HG02885 (cell line): ENCODE results near the gene GAREM1.
"Not testable (repeated sequence)": the region's sequence is repeated elsewhere in the genome, so short reads cannot be mapped to it uniquely, and the experiment has no call there.

Source experiments
- ATAC-seq: cut with Tn5 transposase; IDR thresholded peaks from one replicate; pipeline ENCODE4 v1.9.1; 2021; ENCODE audit warnings: mild to moderate bottlenecking; ENCODE audit not compliant: unreplicated experiment, poor library complexity

GAREM1 gene

GRCh38 chr18:32373505-32373904, 97.2 kb downstream of the GAREM1 start:
- no peak for ATAC-seq

GRCh38 chr18:32372381-32373061, 98.2 kb downstream of the GAREM1 start:
- no peak for ATAC-seq

DNA sequence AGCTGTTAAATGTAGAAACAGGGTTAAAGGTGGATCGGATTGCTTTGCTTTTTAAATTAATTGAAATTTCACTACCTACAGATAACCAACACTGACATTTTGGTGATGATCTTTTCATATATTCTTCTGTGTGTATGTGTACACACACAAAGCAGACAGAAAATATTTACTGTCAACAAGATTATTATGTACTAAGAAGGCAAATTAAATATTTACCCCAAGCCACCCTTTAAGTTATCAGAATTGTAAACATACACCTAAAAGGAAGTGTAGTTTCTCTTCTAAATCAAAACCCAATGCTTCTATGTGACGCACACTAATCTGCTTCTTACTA, 98.7 kb downstream of the GAREM1 start:
- ATAC-seq, result no peak

DNA sequence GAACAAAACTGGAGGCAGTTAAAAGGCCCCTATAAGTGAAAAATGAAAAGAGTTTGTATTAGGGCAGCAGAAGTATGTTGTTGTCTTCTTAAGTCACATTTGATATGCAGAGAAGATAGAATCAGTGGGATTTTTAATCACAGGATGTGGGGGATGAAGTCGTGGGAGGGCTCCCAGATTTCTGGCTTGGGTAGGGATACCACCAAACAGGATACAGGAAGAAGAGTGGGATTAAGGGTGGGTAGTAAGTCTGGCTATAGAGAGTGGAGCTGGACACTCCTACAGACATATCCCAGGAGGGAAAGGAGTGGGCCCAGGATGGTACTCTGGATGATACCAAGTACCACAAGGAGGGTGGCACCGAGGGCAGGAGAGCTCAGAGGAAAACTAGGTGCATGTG, 99.3 kb downstream of the GAREM1 start:
- no peak for ATAC-seq

- no peak for ATAC-seq
Measured at GRCh38 chr18:32368991-32369390, 101.7 kb downstream of the GAREM1 start.

GRCh38 chr18:32368170-32368569, 102.5 kb downstream of the GAREM1 start:
- ATAC-seq, result no peak

GRCh38 chr18:32366586-32367538, 103.8 kb downstream of the GAREM1 start:
- ATAC-seq, result no peak

DNA sequence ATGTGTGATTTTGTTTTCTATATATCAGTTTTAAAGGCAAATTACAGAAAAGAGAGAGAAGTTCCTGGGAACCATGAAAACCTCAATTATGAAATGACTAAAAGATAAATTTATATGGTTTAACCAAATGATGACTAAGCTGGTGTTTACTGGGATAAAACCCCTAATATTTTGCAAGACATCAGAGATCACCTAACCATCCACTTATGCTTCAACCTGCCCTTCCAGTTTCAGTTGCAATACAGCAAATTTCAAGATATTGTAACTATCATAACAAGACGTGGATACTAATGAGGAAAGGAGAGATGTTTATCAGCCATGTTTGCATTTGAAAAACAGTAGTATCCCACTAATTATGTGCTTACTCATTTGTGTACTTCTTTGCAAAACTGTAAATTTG, 108.2 kb downstream of the GAREM1 start:
- no peak for ATAC-seq

GRCh38 chr18:32360682-32361345, 109.9 kb downstream of the GAREM1 start:
- ATAC-seq, result no peak

DNA sequence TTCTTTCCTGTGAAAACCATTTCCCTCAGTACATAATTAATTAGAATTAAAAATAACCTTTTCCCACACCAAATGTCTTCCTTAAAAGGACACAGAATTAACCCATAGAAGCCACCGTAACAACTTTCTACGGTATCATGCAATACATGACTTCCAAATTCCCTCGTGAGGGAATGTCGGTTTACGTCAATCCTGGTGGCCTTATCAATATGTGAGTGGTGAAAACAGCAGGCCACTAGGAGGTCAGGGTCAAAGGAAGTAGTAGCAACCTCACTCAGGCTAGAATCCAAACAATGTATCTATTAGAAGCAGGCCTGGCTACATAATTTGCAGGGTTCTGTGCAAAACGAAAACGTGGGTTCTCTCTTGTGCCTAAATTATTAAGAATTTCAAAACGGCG, 112.2 kb downstream of the GAREM1 start:
- ATAC-seq, result no peak

GRCh38 chr18:32358075-32358474, 112.6 kb downstream of the GAREM1 start:
- no peak for ATAC-seq

GRCh38 chr18:32355896-32356295, 114.8 kb downstream of the GAREM1 start:
- no peak for ATAC-seq

- ATAC-seq, result no peak
Measured at GRCh38 chr18:32354518-32354917, 116.2 kb downstream of the GAREM1 start.

- ATAC-seq, result no peak
Measured at GRCh38 chr18:32353257-32353656, 117.4 kb downstream of the GAREM1 start.

- ATAC-seq, result no peak
Measured at GRCh38 chr18:32351032-32351431, 119.7 kb downstream of the GAREM1 start.

DNA sequence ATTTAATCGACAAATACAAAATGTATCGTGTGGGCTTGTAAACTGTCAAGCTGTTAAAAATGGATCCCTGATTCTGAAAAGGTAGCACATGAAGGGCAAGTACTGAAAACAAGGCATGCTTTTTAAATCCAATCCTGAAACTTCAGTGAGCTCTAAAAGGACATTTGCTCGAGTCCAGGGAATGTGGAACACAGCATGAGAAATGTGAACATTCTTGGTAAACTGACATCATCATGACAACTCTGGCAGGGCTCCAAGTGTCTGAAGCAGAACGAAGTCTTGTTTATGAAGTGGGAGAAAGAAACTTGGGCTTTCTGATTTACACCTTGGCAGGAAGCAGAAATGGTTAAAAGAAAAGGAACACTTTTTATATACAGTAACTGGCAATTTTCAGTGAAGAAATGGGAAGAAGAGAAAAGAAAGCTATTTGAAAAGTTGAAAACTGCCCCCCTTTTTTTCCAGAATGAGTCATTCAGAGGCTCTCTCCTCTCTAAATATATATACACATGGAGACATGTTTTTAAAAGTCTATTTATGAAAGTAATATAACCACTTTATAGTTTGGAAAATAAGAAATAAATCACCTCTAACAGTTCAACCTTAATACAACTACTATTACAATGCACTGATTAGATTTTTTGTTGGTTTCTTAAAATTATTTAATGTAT, 120.8 kb downstream of the GAREM1 start:
- ATAC-seq, result no peak

DNA sequence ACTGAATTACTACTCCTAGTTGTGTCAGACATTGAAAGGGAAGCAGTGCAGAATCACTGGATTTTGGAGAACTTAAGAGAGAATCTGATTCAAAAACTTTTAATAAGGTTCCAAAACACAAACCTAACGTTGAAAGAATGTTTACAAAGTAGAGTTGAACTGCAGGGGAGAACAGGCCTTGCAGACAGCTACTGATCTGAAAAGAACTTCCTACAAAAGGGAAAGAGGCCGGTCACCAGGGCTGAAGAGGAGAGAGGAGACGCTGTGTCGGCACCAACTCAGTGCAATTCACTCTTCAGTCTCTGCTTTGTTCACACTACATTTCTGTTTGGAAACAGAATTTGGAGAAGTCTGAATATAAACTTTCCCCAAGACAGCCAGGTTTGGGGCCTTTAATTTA, 124.0 kb downstream of the GAREM1 start:
- ATAC-seq, result no peak

GRCh38 chr18:32343634-32344033, 127.0 kb downstream of the GAREM1 start:
- no peak for ATAC-seq

GRCh38 chr18:32341112-32341511, 129.6 kb downstream of the GAREM1 start:
- not testable (repeated sequence) for ATAC-seq

GRCh38 chr18:32339045-32339444, 131.6 kb downstream of the GAREM1 start:
- ATAC-seq, result no peak

GRCh38 chr18:32337821-32338220, 132.9 kb downstream of the GAREM1 start:
- ATAC-seq, result no peak
